Stimulated activated CD4-positive, alpha-beta T cell treated with anti-CD3 and anti-CD28 coated beads, Interleukin-12 subunit alpha, Interleukin-12 subunit beta, amount 100 ng/mL, for 48 hours (primary cell): ENCODE data around the gene KLHL29.
"Not testable (repeated sequence)": the region's sequence is repeated elsewhere in the genome, so short reads cannot be mapped to it uniquely, and the experiment has no call there.

Experiments
- DNase-seq, 3 donors: peaks; one replicate each; pipeline ENCODE4 v3.0.0-alpha.2; 2020; ENCODE audit warnings: low read depth in 2 of 3, low spot score in 1 of 3

The KLHL29 gene

DNA sequence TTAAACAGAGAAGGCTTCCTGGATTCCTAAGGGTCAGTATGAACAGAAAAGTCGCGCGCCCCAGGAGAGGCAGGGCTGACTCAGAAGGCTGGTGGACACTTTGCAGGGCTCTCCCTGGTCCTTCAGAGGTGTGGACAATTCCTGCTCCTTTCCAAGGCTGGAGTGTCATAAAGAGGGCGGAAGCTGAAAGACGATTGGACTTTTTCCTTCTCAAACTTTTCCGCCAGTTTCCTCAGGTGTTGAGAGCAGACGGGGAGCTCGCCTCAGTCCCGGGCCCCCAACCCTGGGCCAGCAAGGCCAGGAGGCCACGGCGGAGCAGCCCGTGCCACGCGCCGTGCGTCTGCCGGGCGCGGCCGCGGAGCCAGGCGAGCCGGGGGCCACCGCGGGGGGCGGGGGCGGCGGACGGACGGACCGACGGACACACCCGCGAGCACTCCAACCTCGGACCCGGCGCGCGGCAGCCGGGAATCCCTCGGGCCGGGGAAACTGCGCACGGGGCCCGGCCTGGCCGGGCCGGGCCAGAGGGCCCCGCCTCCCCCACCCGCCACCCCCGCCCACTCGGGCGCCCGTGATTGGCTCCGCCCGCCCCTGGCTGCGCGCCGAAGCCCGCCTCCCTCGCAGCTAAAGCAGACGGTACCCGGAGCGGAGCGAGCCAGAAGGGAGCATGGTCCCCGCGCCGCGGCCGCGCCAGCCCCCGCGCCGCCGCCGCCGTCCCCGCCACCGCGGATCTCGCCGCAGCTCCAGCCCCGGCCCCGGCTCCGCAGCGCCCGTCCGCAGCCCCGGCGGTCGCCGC, at the start of gene KLHL29:
Gene KLHL29, plus strand, starts transcription at position 629 of the 793 bp plus-strand sequence. CDS start 177,018 bp downstream, outside the sequence.
- DNase-seq, result peak; percentile 50 to 69 (median 52)

DNA sequence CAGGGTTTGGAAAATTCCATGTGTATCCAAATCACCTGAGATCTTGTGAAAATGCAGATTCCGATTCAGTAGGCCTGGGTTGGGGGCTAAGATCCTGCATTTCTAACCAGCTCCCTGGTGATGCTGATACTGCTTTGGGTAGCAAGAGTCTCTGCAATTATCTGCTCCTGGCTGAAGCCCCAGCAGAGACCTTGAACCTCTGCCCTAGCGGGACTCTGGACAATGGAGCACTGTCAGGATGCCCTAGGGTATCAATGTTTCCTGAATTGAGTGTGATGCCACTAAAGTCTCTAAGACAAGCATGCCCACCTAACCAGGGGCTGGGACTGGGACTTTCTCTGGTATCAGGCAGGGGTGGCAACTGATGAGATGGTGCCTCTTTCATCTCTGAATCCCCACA, 49.4 kb upstream of the KLHL29 start:
- no peak for DNase-seq

DNA sequence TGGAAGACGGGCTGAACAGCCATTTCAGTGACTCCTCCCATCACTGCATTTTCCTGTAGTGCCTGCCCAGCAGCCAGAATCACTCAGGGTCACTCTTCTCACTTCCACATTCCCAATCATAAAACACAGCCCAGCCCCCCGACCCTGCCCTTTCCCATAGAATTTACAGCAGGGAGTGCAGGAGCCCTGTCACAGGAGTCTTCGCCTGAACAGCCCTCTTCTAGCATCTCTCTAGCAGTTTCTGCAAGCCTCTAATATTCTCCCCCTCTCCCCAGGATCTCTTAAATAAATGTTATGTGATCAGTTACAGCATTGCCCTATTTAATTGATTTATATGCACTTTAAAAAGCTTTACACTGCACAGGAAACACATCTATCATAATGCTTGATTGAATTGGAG, 42.9 kb upstream of the KLHL29 start:
- DNase-seq, result no peak

DNA sequence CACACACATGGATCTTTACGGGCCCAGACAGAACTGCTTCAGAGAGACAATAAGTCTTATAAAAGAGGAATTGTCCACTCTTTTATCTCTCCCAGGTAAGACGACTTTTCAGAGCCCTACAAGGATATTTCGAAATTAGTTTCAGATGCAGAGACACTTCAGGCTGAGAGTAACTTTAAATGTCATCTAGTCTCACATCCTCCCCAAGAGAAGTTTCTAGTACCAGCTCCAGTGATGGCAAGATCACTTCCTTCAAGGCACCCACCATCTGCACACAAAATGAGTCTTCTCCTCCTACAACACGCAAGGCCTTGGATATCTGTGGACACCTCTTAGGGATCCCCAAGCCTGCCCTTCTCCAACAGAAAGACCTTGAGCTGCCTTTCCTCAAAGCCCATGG, 39.0 kb upstream of the KLHL29 start:
- DNase-seq, result no peak

DNA sequence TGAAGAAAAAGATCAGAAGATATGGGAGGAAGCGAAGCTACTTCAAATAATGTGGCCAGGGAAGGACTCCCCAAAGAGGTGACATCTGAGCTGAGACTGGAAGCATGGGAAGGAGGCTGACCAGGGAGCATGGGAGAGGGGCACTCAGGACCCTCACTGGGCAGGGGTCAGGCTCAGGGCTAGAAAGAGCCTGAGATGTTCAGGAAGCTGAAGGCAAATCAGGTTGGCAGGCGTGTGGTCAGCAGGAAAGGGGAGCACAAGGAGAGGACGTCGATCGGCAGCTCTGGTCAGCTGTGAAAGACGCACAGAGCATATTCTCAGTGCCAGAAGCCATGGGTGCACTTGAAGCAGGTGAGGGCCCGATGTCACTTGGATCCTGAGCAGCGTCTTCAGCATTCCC, 38.2 kb upstream of the KLHL29 start:
- no peak for DNase-seq

DNA sequence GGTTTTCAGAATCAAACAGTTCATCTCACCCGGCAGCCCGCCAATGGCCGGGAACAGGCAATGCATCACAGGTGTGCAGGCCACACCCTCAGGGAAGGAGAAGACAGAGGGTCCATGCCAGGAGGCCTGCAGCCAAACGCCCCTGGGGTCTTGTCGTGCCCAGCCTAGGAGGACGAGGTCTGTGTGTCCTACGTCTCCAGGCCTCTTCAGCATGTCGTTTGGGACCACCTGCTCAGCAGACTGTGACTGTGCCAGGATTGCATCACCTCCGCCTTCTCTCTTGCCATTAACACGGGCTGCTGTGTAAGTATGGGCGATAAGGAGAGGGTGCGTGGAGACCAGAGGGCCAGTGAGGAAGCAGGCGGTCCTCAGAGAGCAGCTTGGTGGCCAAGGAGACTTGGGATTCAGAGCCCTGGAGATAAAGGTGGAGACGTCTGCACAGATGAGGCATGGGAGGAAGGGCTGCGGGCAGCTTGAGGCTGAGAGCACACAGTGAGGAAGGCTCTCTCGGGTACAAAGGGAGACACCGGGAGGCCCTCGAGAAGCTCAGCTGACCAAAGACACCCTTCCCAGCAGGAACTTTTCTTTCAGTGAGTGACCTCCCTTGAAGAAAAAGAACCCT, 37.4 kb upstream of the KLHL29 start:
- no peak for DNase-seq

DNA sequence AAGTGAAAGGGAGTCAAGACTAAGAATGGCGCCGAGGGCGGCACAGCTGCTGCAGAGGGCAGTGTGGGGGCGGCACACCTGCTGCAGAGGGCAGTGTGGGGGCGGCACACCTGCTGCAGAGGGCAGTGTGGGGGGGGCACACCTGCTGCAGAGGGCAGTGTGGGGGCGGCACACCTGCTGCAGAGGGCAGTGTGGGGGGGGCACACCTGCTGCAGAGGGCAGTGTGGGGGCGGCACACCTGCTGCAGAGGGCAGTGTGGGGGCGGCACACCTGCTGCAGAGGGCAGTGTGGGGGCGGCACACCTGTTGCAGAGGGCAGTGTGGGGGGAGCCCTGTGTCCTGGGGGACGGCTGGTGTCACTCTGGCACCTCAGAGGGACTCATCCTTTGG, 36.9 kb upstream of the KLHL29 start:
- DNase-seq, result not testable (repeated sequence)

DNA sequence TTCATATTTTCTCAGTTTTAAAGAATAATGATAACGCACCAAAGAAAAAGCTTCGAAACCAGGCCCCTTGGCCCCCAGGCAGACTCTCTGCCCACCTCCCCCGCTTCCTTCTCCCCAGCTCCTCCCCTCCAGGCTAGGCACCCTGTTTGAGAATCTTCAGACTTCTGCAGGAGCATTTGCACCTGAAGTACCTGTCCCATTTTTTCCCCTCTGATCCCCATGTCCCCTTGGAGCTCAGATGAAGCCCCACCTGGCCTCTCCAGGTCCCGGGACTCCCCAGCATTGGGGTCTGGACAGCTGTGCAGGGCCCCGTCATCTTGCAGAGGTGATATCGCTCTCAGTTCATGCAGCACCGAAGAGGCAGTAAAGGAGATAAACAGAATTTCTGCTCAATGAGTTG, 35.5 kb upstream of the KLHL29 start:
- no peak for DNase-seq

DNA sequence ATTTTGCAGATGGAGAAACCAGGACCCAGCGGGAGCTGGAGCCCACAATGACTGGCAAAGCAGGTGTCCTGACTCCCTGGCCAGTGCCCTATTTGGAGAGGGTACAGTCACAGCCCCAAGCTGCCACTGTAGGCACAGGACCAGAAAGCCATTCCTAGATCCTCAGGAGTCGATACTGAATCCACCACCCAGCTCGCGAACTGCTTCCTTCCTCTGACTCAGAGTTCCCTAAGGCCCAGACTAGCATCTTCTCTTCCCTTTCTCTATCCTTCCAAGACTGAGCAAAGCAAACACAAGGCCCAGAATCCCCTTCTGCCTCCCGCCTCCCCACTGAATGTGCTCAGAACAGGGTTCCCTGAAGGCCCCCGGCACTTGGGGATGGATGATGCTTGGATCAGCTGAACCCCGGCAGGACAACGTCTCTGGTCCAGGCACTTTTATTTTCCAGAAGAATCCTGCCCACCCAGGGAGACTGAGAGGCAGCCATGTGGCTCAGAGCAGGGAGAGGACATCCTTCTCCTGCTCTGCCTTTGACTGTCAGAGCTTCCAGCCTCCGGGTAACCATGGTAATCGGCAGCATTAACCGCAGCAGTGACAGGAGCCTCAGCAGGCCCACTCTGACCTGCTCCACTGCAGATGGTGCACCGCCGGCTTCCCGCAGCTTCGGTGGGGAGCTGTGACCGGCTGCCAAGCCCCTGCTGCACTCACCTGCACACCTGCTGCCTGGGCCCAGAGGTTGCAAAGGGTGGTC, 34.8 kb upstream of the KLHL29 start:
- no peak for DNase-seq

DNA sequence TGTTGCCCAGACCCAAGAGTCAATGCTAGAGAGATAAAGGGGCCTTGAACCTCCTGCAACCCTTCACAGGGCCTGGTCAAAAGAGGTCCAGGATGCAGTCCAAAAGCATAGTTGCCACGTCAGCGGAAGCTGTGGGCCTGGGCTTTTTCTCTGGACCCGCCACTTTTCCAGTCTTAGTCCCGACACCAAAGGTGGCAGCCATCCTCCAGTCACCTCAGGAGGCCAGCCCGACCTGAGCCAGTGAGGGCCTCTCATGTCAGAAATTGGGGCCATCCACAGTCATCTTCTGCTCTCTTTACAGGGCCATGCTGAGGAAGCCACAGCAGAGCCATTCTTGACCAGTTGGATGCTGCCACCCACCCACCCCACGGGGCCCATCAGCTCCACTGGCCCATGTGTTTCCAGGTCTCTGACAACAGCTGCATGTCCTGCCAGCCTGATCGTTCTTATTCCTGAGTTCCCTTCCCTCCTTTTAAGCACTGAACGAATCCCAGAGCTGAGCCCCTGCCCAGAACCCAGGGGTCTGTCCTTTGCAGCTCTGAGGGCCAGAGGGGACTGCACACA, 34.1 kb upstream of the KLHL29 start:
- DNase-seq, result no peak

DNA sequence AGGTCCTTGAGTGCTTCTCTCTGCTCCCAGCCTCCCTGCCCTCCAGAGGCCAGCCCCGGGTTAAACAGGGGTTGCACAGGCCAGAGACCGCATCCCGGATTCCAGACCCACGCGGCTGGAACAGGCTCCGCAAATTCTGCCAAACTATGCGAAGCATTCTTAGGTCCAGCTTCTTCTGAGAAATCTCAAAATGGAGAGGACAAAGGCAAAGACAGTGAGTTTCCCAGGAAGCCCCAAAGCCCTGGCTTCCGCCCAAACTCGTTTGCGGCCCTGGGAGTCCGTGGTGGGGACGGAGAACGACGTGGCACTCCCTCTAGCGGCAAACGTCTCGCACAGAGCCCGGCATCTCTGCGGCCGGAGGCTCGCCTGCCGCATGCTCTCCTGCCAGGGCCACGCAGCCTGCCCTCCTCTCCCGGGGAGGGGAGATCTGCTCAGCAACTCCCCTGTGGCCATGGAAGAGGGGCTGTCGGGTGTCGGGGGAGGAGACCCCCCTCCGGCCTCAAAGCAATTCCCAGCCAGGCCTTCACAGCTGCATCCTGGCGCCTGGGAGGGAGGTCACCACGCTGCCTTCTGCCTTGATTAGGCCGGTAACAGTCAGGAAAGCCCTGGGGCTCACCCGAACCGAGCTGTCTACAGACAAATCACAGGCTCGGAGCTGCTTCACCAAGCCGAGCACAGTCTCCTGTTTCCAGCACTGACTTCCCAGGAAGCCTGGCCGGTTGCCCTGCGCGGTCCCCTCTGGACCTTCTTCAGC, 33.4 kb upstream of the KLHL29 start:
- DNase-seq, result peak; percentile 49 to 60 (median 53)

DNA sequence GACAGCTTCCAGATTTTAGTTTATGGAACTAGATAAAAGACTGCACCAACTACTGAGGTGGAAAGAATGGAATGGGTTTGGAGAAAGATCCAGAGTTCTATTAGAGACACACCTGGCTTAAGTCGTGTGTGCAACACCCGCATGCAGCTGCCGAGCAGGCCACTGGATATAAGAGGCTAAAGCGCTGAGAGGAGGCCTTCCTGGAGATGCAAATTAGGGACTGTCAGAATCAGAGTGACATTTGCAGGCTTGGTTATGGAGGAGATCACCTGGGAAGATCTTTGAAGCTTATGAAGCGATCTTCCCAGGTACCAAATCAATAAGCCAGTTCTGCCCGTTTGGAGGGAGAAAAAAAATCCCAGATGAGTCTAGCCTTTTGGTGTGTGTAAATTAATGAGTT, 30.4 kb upstream of the KLHL29 start:
- no peak for DNase-seq

DNA sequence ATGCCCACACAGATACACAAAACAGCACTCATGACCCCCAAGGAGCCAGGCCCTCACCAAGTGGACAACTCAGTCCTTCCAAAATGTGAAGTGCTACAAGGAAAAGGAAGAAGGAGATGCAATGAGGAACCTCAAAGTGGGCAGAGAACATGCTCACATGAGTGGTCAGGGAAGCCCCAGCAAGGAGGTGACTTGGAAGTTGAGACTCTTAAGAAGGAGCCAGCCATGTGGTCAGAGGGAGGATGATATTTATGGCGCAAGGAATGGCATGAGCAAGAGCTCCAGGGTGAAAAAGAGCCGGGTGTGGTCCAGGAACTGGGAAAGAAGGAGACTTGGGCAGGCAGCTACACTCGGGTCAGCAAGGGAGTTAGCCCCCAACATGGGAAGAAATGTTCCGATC, 30.0 kb upstream of the KLHL29 start:
- no peak for DNase-seq

DNA sequence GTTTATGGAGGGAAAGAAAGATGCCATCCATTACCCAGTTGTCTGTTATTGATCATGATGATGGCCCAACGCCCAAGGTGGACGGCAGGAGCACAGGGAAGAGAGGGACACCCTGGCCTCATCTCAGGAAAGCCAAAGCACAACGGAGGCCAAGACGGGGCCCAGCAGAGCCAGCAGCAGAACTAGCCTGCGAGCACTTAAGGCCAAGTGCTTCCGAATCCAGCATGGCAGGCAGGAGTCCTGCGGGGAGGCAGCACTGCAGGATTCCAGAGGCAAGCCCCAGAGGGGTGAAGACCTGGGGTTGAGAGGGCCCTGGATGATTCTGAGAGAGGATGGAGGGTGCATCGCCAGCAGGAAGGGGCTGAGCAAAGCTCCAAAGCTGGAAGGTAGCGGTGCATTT, 28.3 kb upstream of the KLHL29 start:
- DNase-seq, result no peak

DNA sequence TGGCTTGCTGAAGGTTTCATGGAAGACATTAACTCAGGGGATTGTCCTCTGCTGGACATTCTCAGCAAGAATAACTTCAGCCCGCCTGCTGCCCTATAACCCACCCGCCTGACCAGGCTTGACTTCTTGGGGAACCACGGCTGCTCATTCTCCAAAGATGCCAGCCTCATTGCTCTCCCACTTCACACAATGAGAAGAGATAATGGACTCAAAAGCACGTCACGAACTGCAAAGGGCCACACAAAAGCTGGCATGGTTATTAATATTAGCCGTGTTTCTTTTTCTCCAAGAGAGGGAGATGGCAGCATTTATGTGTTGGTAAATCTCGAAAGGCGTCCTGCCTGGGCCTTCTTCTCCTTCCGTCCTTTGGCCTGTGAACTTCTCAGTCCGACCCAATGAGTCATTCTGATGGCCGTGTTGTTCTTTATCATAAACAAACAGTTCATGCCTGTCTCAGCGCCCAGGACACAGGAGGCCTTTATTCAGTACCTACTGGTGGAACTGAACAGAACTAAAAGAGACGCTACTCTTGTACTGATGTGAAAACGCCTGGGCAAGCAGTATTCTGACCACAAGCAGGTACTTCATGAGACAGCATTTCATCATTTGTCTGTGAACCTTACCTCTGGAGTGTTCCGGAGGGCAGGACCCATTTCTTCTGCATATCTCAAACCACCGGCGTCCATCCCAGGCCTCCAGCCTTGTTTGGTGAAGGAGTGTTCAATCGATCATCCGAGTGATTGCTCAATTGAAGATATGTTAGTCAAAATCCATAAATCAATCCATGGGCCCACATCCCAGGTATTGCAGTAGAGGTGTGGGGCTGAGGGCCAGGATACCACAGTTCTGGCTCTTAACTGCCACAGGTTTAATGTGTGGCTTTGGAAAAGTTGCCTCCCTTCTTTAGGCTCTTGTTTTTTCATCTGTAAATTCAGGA, 25.1 kb upstream of the KLHL29 start:
- no peak for DNase-seq

DNA sequence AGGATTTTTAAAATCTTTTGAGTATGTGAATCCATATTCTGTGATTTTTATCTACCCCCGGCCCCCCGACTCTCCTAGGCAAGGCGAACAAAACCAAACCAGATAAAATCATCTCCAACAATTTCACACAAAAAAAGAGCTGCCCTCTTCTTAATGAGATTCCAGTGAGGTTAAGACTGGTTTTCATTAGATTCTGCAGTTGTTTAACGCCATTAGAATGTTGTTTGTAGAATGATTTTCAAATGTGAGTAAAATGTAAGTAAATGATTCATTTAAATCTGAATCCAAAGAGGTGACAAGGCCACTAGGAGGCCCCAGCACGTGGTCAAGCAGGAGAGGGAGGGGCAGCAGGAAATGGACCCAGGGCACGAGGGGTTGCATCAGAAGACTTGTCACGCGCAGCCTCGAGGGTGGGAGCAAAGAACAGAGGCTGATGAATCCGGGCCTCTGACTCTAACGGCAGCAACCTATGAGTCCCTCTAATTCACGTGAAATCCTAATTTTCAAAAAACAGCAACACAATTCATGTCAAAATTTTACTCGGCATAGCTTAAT, 24.3 kb upstream of the KLHL29 start:
- DNase-seq, result no peak

DNA sequence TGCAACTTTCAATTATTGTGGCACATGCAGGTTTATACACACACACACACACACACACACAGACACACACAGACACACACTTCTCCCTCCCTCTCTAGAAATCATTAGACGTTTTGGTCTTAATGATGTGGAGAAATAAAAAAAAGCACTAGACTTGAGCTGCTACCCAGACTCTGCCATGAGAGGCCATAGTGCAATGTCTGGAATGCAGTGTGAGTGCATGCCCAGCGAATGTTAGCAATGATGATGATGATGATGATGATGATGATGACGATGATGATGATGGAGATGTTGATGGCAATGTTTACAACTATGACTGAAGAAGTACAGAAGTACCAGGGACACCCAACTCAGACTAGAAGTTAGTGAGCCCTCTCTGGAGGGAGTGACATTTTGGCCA, 23.8 kb upstream of the KLHL29 start:
- no peak for DNase-seq

DNA sequence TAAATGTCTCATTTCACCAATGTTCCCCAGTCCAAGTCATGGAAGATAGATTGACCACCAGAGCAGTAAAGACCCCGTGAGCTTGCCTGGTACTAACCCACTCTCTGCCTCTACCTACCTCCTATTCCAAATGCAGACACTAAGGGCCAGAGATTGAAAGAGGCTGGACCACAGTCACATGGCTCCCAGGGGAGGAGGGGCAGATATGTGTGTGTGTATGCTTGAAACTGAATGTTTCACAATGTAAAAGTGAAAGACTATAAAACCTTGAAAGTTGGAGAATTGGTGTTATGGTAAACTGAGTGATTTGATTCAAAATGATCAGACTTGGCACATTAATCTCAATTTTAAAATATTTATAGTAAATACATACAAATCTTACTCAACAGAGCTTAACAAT, 21.7 kb upstream of the KLHL29 start:
- DNase-seq, result no peak

DNA sequence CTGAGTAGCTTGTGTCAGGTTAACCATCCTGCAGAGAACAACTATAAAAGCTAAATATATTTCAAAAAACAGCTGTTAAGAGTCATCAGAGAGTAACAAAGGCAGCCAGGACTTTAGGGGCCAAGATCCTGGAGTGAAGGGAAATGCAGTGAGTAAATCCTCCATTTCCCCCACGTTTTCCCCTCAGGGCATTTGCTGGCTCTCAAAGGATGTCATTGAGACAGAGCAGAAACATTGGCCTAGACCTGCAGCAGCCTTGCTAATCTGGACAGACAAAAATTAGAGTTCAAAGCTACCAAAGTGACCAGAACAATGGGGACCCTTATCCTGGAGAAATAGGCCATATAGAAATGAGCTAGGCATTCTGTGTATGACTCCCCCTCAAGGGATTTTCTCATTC, 21.1 kb upstream of the KLHL29 start:
- DNase-seq, result no peak

DNA sequence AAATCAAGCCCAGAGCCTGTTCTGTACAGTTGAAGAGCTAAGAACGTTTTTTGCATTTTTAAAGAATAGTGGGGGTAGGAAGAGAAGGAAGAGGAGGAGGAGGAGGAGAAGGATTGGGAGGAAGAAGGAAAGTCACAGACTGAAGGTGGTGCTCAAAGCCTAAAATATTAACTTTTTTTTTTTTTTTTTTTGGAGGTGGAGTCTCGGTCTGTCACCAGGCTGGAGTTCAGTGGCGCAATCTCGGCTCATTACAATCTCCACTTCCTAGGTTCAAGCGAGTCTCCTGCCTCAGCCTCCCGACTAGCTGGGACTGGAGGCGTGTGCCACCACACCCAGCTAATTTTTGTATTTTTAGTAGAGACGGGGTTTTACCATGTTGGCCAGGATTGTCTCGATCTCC, 18.3 kb upstream of the KLHL29 start:
- no peak for DNase-seq
